MM.1S (cell line): ENCODE data around the gene SLC1A2.
A peak's percentile ranks its signal among the peaks of the same experiment; 100 is the strongest.

Source experiments
- DNase-seq: peaks from one replicate; pipeline ENCODE4 v3.0.0-alpha.2; 2015
- H2AFZ ChIP-seq: fragments of 300-600 bp; sonication (generic); 2 replicates; pipeline ENCODE4 v1.6.0; 2016; ENCODE audit warnings: antibody characterized with exemption, low read length
- H3F3A ChIP-seq: fragments of 300-600 bp; sonication (generic); 2 replicates; pipeline ENCODE4 v1.6.1; 2016; ENCODE audit warnings: mild to moderate bottlenecking, antibody characterized with exemption, low read length, moderate library complexity, mixed read lengths; ENCODE audit not compliant: insufficient read depth
- H3K27ac ChIP-seq: fragments of 300-600 bp; sonication (generic); 2 replicates; pipeline ENCODE4 v1.5.1; 2016; ENCODE audit warnings: mild to moderate bottlenecking, low read length
- H3K27me3 ChIP-seq: fragments of 300-600 bp; sonication (generic); replicated peaks from 2 replicates; pipeline ENCODE4 v1.6.0; 2016; ENCODE audit warnings: low read length; ENCODE audit not compliant: insufficient read depth
- H3K36me3 ChIP-seq: fragments of 300-600 bp; sonication (generic); replicated peaks from 2 replicates; pipeline ENCODE4 v1.6.1; 2016; ENCODE audit warnings: mild to moderate bottlenecking, low read length, mixed read lengths; ENCODE audit not compliant: insufficient read depth
- H3K4me1 ChIP-seq: fragments of 300-600 bp; sonication (generic); 2 replicates; pipeline ENCODE4 v1.6.1; 2016; ENCODE audit warnings: low read length, mixed read lengths
- H3K4me2 ChIP-seq: fragments of 300-600 bp; sonication (generic); 2 replicates; pipeline ENCODE4 v1.6.0; 2016; ENCODE audit warnings: low read depth, low read length
- H3K4me3 ChIP-seq: fragments of 300-600 bp; sonication (generic); 2 replicates; pipeline ENCODE4 v1.5.1; 2016; ENCODE audit warnings: low read length, mixed read lengths
- H3K79me2 ChIP-seq: fragments of 300-600 bp; sonication (generic); 2 replicates; pipeline ENCODE4 v1.6.1; 2016; ENCODE audit warnings: mixed run types, low read length, mixed read lengths
- H3K9ac ChIP-seq: fragments of 300-600 bp; sonication (generic); 2 replicates; pipeline ENCODE4 v1.6.1; 2016; ENCODE audit warnings: low read length, mixed read lengths
- H3K9me2 ChIP-seq: fragments of 300-600 bp; sonication (generic); replicated peaks from 2 replicates; pipeline ENCODE4 v1.6.1; 2016; ENCODE audit warnings: mild to moderate bottlenecking, low read length, mixed read lengths; ENCODE audit not compliant: insufficient read depth
- H3K9me3 ChIP-seq: fragments of 300-600 bp; sonication (generic); replicated peaks from 2 replicates; pipeline ENCODE4 v1.6.1; 2016; ENCODE audit warnings: mild to moderate bottlenecking, low read length, mixed read lengths; ENCODE audit not compliant: insufficient read depth
- H4K20me1 ChIP-seq: fragments of 300-600 bp; sonication (generic); 2 replicates; pipeline ENCODE4 v1.6.1; 2016; ENCODE audit warnings: mild to moderate bottlenecking, low read length, moderate library complexity, mixed read lengths; ENCODE audit not compliant: insufficient read depth
- CTCF ChIP-seq: fragments of 300-600 bp; sonication (generic); IDR thresholded peaks from 2 replicates; pipeline ENCODE4 v1.5.1; 2016; ENCODE audit warnings: antibody characterized with exemption, low read length, mixed read lengths
- EZH2 ChIP-seq: fragments of 300-600 bp; sonication (generic); optimal IDR thresholded peaks from 2 replicates; pipeline ENCODE3; 2017; ENCODE audit warnings: low read depth, mild to moderate bottlenecking, antibody characterized with exemption, low read length, mixed read lengths
- EZH2phosphoT487 ChIP-seq: fragments of 300-600 bp; sonication (generic); IDR thresholded peaks from 2 replicates; pipeline ENCODE4 v1.6.1; 2018; ENCODE audit warnings: antibody characterized with exemption, low read length

Gene SLC1A2

GRCh38 chr11:35259529-35259928 lies 159.8 kb downstream of the SLC1A2 start:
- Histone ChIP-seq H3K27ac (no peak overlapping the region), H3K4me3 (no peak overlapping the region), H3K36me3 (no peaks in the 10 kb centered on the region), H3K27me3 (no peaks in the 10 kb centered on the region), H2AFZ (no peak overlapping the region), H3K9me3 (no peaks in the 10 kb centered on the region), H3K79me2 (no peaks in the 10 kb centered on the region), H3K4me1 (peaks cover 16% of the 10 kb centered on the region), H4K20me1 (no peaks in the 10 kb centered on the region), H3K4me2 (no peak overlapping the region), H3F3A (peaks cover 10% of the 10 kb centered on the region), H3K9me2 (no peaks in the 10 kb centered on the region), H3K9ac (no peak overlapping the region)
- no peak for TF ChIP-seq CTCF
- no peak for TF ChIP-seq EZH2phosphoT487
- TF ChIP-seq EZH2: no peak
- DNase-seq: no peak

- Histone ChIP-seq H3F3A (peaks cover 10% of the 10 kb centered on the region), H3K4me3 (no peak overlapping the region)
Observed at GRCh38 chr11:35257281-35257680, 162.1 kb downstream of the SLC1A2 start.

GRCh38 chr11:35256296-35256695 lies 163.1 kb downstream of the SLC1A2 start:
- no peaks in the 10 kb centered on the region for H3K79me2 ChIP-seq
- H3K4me1 ChIP-seq: peaks cover 16% of the 10 kb centered on the region
- H3K4me2 ChIP-seq: no peak overlapping the region
- H3K27me3 ChIP-seq: no peaks in the 10 kb centered on the region
- TF ChIP-seq CTCF: no peak
- no peak for TF ChIP-seq EZH2phosphoT487
- H4K20me1 ChIP-seq: no peaks in the 10 kb centered on the region
- DNase-seq: no peak
- no peaks in the 10 kb centered on the region for H3K9me3 ChIP-seq
- H2AFZ ChIP-seq: no peak overlapping the region
- H3K9ac ChIP-seq: no peak overlapping the region
- no peak overlapping the region for H3K27ac ChIP-seq
- no peak overlapping the region for H3K4me3 ChIP-seq
- H3K9me2 ChIP-seq: no peaks in the 10 kb centered on the region
- H3F3A ChIP-seq: peaks cover 10% of the 10 kb centered on the region
- H3K36me3 ChIP-seq: no peaks in the 10 kb centered on the region

More at GRCh38 chr11:35257281-35257680, 162.1 kb downstream of the SLC1A2 start:
- H3K9me2 ChIP-seq: no peaks in the 10 kb centered on the region
- no peak overlapping the region for H3K9ac ChIP-seq
- peak overlapping the region; percentile 35 for H3K4me2 ChIP-seq
- H2AFZ ChIP-seq: no peak overlapping the region
- H3K27ac ChIP-seq: no peak overlapping the region
- H3K9me3 ChIP-seq: no peaks in the 10 kb centered on the region
- no peaks in the 10 kb centered on the region for H3K27me3 ChIP-seq
- H3K4me1 ChIP-seq: peaks cover 16% of the 10 kb centered on the region
- no peaks in the 10 kb centered on the region for H4K20me1 ChIP-seq
- peak; percentile 80 for DNase-seq
- TF ChIP-seq EZH2 (no peak), EZH2phosphoT487 (no peak), CTCF (no peak)
- H3K36me3 ChIP-seq: no peaks in the 10 kb centered on the region
- H3K79me2 ChIP-seq: no peaks in the 10 kb centered on the region
